Calu3 (cell line): ENCODE data around the gene PCID2. TPM values are rescaled to one million over a fixed set of nuclear protein-coding genes. Genes with fewer than 3 reads are reported as not detected.
A peak's percentile ranks its signal among the peaks of the same experiment; 100 is the strongest.

Source experiments
- BruUV-seq: library from RNA; stranded (reverse); fragments of 400-500 nt; replicated peaks from 2 replicates; lab custom pipeline; 2021; lab: Mats Ljungman, UMichigan
- CTCF ChIA-PET: fragments of 300-600 bp; sonication (Branson Sonifier 250); formaldehyde crosslinking; loops from one replicate; lab custom pipeline; 2022; ENCODE audit warnings: antibody characterized with exemption; lab: Charles Lee
- DNase-seq: peaks from one replicate; pipeline ENCODE4 v3.0.0; 2022
- H3K27ac Mint-ChIP-seq: one replicate; pipeline ENCODE4 v1.8.0; 2022; ENCODE audit warnings: mixed read lengths; ENCODE audit not compliant: unreplicated experiment
- H3K27me3 Mint-ChIP-seq: one replicate; pipeline ENCODE4 v1.8.0; 2022; ENCODE audit warnings: mixed read lengths; ENCODE audit not compliant: unreplicated experiment
- H3K36me3 Mint-ChIP-seq: one replicate; pipeline ENCODE4 v1.8.0; 2022; ENCODE audit warnings: mild to moderate bottlenecking, moderate library complexity, mixed read lengths; ENCODE audit not compliant: insufficient read depth, unreplicated experiment
- H3K4me1 Mint-ChIP-seq: one replicate; pipeline ENCODE4 v1.8.0; 2022; ENCODE audit warnings: mild to moderate bottlenecking, low read depth, mixed read lengths; ENCODE audit not compliant: unreplicated experiment
- H3K4me3 Mint-ChIP-seq: one replicate; pipeline ENCODE4 v1.8.0; 2022; ENCODE audit warnings: mild to moderate bottlenecking, low read depth, moderate library complexity, mixed read lengths; ENCODE audit not compliant: unreplicated experiment
- H3K9me3 Mint-ChIP-seq: one replicate; pipeline ENCODE4 v1.8.0; 2022; ENCODE audit warnings: low read depth, mixed read lengths; ENCODE audit not compliant: unreplicated experiment
- intact Hi-C: fragments of 100-400 bp; cut with micrococcal nuclease; formaldehyde crosslinking; loops from one replicate; pipeline ENCODE4 v1.10.0; 2022; ENCODE audit not compliant: unreplicated experiment
- total RNA-seq: library from RNA; stranded (reverse); gene quantifications from 2 replicates; pipeline ENCODE4 v1.2.3, GENCODE V29; 2022
- TF ChIP-seq, protein P1 (sequence below): fragments of 200-600 bp; IDR thresholded peaks from one replicate; pipeline ENCODE4 v1.8.0; 2022; ENCODE audit warnings: antibody characterized with exemption; ENCODE audit not compliant: unreplicated experiment

PCID2 gene
- total RNA-seq, 1 experiment from 2014 or later, result 21.2 TPM

DNA sequence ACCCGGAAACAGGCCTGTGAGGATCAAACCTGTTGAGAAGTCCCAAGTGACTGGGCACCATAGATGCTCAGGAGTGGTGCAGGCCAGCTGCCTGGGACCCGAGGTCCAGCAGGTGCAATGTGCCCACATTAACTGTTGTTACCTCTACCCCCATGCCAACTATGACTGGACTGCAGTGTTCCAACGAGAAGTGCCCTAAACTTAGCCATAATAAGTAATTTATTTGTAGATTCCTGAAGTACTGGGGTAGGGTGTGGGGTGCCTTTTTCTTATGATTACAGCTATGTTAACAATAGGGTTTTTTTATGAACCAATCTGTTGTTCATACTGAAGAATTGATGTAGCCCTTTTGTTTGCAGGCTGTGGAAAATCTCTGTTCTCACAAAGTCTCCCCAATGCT lies 10.1 kb upstream of the PCID2 start:
- Mint-ChIP-seq H3K27ac (no peak overlapping the region), H3K4me1 (peaks cover 8% of the 10 kb centered on the region), H3K36me3 (peaks cover 7% of the 10 kb centered on the region), H3K27me3 (no peaks in the 10 kb centered on the region), H3K9me3 (no peaks in the 10 kb centered on the region), H3K4me3 (no peak overlapping the region)
- intact Hi-C loops, result no loop called here
- no TSS peak for BruUV-seq
- CTCF ChIA-PET, result no interaction called here
- TF ChIP-seq, protein P1, sequence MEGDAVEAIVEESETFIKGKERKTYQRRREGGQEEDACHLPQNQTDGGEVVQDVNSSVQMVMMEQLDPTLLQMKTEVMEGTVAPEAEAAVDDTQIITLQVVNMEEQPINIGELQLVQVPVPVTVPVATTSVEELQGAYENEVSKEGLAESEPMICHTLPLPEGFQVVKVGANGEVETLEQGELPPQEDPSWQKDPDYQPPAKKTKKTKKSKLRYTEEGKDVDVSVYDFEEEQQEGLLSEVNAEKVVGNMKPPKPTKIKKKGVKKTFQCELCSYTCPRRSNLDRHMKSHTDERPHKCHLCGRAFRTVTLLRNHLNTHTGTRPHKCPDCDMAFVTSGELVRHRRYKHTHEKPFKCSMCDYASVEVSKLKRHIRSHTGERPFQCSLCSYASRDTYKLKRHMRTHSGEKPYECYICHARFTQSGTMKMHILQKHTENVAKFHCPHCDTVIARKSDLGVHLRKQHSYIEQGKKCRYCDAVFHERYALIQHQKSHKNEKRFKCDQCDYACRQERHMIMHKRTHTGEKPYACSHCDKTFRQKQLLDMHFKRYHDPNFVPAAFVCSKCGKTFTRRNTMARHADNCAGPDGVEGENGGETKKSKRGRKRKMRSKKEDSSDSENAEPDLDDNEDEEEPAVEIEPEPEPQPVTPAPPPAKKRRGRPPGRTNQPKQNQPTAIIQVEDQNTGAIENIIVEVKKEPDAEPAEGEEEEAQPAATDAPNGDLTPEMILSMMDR, result no peak
- DNase-seq, result no peak

DNA sequence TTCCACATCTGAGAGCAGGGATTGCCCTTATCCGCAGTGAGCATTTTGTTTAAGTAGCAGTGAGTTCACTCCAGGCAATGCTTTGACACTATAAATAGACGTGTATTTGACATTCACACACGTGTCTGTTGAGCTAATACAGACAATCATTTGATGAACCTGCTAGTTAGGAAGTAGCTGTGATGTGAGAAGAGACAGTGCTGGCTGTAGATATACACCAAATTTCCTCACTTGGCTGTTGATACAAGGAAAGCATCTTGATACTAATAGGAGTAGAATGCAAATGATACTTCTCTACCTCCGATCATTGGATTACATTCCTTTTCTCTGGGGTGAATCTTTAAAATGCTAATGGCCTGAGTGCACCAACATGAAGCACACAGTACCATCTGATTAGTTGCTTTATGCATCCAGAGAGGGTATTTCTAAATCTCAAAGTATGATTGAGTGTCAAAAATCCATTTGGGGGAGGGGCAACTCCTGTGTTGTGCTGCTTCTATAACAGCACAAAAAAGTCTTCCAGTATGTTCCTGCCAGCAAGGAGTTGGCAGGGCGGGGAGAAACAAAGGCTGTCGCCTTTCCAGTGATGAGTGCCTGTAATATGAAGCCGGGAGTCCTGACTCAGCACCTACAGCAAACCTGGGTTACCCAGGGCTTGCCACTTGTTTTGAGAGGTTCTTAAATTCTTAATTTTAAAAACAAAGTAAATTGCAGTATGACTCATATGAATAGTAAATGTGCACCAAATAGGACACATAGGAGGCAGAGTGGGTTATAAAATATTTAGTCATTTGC lies 8.0 kb upstream of the PCID2 start:
- Mint-ChIP-seq H3K27me3 (no peaks in the 10 kb centered on the region), H3K36me3 (no peaks in the 10 kb centered on the region), H3K4me3 (no peak overlapping the region), H3K9me3 (no peaks in the 10 kb centered on the region), H3K27ac (no peak overlapping the region), H3K4me1 (peaks cover 8% of the 10 kb centered on the region)
- no TSS peak for BruUV-seq
- CTCF ChIA-PET, result no interaction called here
- TF ChIP-seq, protein P1, result no peak
- intact Hi-C loops, result no loop called here
- DNase-seq, result peak; percentile 20

DNA sequence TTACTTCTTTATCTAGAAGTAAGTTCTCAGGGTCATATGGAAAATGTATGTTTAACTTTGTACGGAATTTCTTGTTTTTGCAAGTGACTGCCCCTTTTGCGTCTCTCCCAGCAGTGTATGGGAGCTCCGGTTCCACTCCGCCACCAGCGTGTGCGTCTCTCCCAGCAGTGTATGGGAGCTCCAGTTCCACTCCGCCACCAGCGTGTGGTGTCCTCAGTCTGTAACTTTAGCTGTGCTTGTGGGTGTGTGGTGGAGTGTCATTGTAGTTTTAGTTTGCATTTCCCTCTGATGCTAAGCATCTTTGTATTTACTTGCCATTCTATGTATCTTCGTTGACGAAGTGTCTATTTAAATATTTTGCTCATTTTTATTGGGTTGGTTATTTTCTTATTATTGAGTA lies 3.3 kb upstream of the PCID2 start:
- intact Hi-C loops, result no loop called here
- TF ChIP-seq, protein P1, result no peak
- Mint-ChIP-seq H3K9me3 (no peaks in the 10 kb centered on the region), H3K4me3 (no peak overlapping the region), H3K4me1 (no peaks in the 10 kb centered on the region), H3K27me3 (no peaks in the 10 kb centered on the region), H3K36me3 (peaks cover 9% of the 10 kb centered on the region), H3K27ac (no peak overlapping the region)
- DNase-seq, result no peak
- CTCF ChIA-PET, result no interaction called here
- BruUV-seq, result no TSS peak

DNA sequence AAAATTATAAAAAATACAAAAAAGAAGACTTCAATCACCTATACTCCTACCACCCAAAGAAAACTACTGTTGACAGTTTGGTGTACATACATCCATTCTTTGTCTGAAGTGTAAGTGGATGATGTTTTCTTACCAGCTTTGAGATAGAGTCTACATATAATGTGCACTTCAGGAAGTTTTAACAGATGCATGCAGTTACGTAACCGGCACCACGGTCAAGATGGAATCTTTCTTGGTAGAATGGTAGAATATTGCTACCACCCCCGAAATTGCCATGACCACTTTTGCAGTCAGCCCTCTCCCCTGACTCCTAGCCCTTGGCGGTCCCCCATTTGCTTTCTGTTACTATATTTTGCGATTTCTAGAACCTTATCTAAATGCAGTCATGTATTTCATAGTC lies 2.4 kb upstream of the PCID2 start:
- CTCF ChIA-PET, result no interaction called here
- TSS peak; percentile 54 for BruUV-seq
- Mint-ChIP-seq H3K36me3 (peaks cover 10% of the 10 kb centered on the region), H3K4me3 (no peak overlapping the region), H3K27me3 (no peaks in the 10 kb centered on the region), H3K4me1 (no peaks in the 10 kb centered on the region), H3K9me3 (no peaks in the 10 kb centered on the region), H3K27ac (no peak overlapping the region)
- DNase-seq, result no peak
- intact Hi-C loops, result no loop called here
- TF ChIP-seq, protein P1, result no peak
